ENCODE results near the gene MYL12B.
"Not testable (repeated sequence)": the region's sequence is repeated elsewhere in the genome, so short reads cannot be mapped to it uniquely, and the experiment has no call there.

Gene MYL12B

DNA sequence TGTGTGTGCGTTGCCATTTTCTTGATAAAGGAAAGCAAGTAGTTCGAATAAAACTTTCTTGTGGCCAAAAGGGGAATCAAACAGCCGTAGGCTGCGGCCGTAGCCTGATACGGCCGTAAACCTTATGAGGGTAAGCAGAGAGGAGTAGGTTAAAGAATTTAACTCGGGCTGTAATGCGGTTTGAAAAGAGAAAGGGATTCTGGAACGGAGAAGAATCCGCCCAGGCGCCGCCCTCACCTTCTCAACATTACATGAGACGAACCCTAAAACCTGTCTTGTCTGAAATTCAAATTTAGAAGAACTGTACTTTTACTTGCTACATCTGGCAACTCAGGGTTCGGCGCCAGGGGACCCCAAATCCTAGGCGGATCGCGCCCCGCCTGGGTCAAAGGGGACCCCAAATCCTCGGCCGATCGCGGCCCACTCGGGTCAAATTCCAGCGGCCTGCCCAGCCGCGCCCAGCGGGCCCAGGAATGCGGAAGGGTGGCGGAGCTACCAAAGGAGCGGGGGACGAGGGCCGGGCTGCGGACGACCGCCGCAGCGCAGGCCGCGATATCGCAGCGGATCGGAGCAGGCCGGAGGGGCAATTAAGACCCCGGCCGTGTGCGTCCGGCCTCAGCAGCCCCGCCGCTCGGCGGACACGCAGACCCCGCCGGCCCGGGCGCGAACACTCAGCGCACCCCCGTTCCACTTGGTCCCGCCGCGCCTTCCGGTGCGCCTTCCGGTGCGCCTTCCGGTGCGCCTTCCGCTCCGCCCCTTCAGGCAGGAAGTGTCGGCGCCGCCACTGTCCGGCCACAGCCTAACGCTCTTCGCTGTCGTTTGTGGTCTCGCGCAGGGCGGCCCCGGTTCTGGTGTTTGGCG, at the start of gene MYL12B:
Gene MYL12B, plus strand, starts transcription at position 761 of the 861 bp plus-strand sequence. CDS start 10,766 bp downstream, outside the sequence.
- DNase-seq: peak; percentile 43

DNA sequence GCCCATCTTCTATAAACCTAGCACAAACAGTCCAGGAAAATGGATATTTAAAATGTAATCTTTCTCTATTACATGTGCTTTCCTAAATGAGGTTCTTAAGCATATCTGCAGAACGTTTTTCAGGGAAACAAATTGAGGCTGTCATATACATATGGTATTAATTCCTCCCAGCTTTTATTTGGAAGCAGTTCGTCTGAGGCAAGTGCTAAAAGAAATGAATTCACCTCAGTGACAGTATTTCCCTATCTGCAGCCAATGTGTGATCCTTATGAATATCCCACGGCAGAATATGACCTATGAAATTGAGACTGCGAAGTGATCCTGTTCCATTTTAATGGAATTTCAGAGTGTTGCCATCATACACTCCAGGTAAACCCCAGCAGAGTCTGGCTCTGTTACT, 49.3 kb upstream of the MYL12B start:
- no peak for DNase-seq

DNA sequence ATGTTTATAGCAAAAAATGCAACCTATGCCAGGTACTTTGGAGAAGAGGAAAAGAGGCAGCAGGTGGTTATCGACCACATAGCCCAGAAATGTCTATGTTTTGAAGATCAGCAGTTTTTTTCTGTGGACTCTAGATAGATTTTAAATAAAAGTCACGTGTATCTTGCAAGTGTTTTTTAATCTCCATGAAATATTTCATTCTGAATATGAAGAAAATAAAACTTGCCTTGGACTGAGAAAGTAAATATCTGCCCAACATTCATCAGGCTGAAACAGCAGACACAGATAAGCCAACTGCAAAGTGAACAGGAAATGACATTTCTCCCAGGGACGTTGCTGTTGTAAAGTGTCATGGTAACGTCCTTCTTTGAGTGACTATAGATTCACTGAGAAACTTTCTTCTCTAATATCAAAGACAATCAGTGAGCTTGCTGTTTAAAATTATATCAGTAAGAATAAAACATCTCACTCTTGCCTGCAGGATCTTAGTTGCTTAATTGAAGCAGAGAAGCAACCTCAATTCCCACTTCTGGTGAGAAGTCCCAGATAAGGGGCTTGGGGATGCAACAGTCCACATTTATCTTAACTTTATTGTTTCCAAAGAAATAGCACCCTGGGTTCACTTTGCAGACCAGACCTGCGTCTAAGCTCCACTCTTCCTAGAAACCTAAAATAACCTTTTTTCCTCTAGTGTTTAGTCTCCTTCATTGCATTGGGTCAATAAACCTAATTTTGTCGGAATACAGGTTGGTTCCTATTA, 48.5 kb upstream of the MYL12B start:
- DNase-seq: no peak

DNA sequence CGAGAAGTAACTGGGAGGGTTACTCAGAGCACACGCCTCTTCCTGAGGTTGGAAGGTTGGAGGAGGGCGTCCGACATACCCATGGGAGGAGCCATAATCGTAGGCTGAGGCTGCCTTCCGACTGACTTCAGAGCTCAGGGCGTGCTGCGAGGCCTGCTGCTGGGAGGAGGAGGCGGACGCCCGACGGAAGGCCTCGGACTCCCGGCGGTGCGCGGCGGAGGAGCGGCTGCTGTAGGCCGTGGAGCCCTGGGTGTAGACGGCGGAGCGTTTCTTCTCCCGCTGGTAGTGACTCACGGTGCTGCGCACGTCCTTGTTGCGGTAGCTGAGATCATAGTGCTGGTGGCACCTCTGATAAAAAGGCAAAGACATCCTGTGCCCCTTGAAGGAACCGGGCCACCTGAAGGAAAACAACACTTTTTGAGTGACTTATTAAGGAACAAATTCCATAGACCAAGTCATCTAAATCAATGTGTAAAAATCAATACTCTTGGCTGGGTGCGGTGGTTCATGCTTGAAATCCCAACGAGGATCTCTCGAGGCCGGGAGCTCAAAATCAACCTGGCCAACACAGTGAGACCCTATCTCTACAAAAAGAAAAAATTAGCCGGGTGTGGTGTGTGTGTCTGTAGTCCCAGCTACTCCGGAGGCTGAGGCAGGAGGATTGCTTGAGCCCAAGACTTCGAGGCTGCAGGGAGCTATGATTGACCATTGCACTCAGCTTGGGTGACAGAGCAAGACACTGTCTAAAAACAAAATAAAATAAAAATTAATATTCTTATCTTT, 46.9 kb upstream of the MYL12B start:
- DNase-seq: no peak

DNA sequence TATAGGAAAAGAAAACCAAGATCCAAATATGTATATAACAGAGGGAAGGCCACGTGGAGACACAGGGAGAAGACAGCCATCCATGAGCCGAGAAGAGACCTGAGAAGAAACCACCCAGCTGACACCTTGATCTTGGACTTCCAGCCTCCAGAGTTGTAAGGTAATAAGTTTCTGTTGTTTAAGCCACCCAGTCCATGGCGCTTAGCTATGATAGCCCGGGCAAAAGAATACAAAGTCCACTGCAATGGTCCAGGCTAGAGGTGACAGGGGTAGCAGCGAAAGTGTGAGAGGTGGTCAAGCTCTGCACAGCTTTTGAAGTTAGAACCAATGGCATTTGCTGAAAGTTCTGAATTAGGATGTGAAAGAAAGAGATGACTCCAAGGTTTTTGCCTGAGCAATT, 44.9 kb upstream of the MYL12B start:
- no peak for DNase-seq

DNA sequence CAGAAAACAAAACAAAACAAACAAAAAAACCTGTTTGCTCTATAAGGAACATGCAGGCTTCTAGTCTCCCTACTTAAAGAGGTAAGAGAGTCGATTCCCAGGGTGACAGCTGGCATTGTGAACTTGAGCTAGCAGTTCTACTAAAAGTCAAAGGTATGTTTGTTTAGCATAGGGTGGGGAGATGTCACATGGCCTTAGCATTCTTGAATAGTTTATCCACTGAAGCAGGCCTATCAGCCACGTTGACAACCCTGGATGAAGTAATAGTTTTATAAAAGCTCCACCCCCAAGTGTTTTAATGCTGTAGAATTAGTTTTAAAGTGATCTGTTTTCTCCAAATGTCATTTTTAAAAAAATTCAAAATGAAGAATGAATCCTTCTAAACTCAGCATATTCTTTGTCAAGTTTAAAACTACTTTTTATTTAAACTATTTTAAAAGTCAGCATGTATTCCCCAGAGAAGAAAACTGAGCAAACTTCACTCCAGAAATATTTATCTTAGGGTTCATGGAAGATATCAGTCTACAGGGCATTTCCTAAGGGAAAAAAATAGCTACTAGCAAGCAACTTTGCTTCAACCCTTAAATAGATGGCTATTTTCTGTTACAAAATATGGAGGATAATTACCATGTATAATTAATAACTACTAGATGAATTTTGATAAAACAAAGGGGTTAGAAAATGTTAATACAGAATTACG, 43.8 kb upstream of the MYL12B start:
- no peak for DNase-seq

DNA sequence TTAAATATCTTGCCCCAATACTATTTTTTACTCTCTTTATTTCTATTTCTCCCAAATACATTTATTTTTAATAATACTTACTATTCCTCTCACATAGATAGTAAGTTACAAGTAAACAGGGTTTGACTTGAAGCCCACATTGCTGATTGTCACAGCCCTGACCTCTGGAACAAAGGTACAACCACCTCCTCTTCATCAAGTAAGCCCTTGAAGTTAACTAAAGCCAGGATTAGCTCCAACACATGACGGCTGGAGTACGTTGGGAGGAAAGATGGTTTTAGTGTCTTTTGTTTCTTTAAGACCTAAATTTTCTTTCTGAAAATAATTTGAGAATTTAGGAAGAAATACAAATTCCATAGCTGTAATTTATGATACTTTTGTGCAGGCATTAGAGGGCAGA, 43.1 kb upstream of the MYL12B start:
- no peak for DNase-seq

DNA sequence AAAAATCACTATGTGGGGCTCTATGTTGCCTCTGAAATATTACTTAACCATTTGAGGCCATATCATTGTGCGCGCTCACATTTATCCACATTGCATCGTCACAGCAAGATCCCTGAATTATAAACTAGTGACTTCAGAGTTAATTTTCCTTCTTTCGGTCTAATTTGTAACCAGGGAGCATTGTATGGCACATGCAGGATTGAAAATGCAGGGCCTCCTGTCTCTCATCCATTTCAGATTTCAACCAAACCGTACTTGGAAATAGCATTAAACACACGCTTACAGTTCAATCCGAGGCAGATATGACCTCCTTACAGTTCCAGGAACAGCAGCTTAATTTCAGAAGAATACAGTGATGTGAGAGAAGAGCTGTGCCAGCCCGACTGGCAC, 42.7 kb upstream of the MYL12B start:
- DNase-seq: no peak

DNA sequence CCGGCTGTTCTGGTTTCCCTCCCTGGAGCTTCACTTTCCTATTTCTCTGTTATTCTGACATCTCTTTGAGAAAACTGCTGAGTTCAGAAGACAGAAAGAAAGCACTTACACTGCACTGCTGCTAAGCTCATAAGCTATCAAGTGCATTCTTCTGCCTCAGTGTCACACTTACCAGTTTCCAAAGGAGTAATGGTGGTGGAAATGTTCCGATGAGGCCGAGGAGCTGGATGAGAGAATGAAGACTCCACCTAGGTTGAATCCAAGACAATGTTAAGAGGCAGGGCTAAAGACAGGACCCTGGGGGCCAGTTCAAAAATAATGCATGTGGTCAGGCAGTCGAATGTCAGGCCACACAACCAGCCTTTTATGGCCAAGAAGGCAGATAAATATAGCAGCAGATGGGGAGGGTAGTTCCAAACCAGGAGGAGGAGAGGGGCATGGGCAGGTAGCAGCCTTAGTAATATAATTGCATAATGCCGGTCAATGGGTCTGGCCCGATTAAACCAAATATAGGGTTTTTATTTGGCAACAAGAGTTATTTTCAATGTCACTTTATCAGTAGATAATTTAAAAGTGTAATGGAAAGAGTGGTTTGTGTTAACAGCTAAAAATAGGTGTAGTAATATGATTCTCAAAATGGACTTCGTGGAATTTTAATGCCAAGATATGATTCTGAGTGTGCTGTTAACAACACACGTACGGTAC, 42.1 kb upstream of the MYL12B start, which contains the start of gene MYOM1:
Gene MYOM1, minus strand, starts transcription at position 338 of the 705 bp plus-strand sequence. CDS start 4,745 bp downstream, outside the sequence.
- DNase-seq: no peak

DNA sequence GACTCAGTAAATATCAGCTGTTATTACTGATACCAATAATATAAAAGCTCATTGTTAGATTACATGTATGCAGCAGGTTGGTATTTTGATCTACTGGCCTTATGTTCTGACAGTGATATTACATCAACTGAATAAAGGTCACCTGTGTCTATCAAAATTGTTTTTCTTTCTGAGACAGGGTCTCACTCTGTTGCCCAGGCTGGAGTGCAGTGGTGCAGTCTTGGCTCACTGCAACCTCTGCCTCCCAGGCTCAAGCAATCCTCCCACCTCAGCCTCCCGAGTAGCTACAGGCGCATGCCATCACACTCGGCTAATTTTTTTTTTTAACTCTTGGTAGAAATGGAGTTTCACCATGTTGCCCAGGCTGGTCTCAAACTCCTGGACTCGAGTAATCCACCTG, 41.1 kb upstream of the MYL12B start:
- DNase-seq: not testable (repeated sequence)

DNA sequence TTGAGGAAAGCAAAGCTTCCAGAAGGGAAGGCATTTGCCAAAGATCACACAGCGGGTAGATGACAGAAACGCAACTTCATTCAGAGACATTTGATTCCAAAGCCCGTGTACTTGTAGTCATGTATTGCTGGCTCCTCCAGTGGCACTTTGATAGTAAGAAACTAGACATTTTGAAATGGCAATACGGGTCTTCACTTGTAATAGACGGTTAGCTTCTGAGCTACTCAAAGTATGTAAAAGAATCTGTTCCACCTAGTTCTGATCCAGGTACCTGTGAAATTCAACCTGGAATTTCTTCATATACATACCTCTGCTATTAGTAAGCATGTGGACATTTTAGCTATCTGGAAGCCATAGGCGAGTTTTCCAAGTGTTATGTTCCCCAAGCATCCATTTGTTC, 40.4 kb upstream of the MYL12B start:
- DNase-seq: no peak

DNA sequence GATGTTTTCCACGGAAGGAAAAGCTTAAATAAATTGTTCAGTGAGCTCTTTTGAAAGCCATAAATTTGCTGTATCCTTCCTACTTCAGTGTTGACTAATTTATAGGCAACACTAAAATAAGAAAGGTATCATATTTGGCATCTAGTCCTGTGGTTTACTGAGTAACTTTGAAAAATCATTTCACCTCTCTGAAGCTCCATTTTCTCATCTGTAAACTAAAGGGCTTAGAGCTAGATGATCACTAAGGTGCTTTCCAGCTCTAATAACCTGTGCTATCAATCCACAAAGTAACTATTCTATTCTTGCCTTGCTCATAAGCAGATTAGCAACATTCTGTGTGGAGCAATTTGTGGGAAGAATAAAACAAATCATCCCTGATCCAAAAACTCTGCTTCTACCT, 38.6 kb upstream of the MYL12B start:
- DNase-seq: no peak

DNA sequence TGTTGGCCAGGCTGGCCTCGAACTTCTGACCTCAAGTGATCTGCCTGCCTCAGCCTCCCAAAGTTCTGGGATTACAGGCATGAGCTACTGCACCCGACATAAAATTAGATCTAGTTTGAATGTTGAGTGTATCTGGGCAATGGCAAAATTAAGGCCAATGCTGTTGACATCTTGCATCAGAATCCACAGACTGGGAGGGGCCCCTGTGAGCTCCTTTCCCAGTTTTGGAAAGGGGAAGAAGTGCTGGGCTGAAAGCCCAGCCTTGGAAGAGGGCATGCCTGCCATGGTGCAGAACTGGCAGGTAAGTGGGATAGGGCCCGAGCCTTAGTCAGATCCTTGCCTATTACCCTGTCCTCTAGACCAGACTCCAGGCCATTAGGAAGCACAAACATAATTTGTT, 37.7 kb upstream of the MYL12B start:
- DNase-seq: no peak

DNA sequence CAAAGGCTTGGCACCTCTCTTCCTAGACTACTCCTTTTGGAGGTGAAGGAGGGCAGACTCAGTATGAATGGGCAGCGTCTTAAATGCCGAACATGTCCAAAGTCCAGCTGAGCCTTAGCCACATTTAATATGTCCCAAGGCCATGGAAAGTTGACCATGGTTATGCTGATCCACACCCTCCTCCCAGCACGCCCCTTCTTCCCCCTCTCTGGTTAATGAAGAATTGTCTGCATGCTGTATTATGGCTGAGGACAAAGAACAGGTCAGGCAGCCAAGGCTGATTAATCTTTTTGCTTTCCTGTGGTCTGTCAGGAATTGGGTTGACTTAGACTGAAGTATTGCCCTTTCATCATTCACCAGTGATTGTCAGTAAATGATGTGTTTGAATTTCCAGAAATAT, 36.3 kb upstream of the MYL12B start:
- no peak for DNase-seq

DNA sequence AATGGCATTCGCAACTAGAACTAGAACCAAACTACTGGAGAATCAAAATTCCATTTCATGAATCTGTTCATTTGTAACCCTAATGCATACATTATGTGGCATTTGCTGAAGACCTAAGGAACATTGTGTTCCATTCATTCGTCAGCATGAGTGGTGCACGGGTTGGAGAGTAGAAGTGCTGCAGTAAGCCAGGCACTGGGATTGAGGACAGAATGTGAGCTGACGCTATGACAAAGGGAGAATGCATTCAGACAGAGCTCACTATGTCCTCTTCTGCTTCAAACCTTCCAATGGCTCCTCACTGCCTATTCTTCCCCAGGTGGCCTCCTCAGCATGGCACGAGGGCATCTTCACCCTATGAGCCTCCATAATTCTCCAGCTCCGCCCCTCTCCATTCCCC, 35.9 kb upstream of the MYL12B start:
- DNase-seq: no peak

DNA sequence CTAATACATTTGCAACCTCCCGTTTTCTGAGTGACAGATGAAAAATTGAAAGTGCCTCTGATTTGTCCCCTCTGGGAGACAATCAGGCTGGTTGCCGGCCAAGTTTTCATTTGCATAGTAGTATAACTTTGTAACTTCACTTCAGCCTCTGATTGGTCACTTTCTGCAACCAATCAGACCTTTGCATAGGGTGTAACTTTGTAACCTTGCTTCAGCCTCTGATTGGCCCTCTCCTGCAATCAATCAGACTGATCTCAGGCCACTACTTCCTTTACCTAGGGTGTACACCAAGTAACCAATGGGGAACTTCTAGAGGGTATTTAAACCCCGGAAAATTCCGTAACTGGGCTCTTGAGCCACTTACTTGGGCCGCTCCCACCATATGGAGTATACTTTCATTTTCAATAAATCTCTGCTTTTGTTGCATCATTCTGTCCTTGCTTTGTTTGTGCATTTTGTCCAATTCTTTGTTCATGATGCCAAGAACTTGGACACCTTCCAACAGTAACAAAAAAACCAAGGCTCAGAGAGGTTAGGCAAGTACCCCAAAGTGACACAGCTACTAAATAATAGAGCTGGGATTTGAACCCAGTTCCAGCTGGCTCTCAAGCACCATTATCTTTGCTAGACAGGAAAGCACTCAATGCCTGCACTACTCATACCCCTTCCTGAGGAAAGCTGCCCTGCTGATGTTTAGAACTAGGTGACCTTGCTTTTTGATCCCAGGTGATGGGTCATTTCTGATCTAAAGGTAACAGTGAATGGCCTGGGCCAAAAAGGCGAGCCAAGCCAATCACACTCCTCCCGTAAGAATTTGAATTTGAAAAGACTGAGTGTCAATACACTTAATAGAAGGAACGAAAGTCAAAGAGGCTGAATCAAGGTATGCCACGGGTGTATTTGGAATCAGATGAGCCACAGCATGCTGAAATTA, 31.3 kb upstream of the MYL12B start:
- no peak for DNase-seq

DNA sequence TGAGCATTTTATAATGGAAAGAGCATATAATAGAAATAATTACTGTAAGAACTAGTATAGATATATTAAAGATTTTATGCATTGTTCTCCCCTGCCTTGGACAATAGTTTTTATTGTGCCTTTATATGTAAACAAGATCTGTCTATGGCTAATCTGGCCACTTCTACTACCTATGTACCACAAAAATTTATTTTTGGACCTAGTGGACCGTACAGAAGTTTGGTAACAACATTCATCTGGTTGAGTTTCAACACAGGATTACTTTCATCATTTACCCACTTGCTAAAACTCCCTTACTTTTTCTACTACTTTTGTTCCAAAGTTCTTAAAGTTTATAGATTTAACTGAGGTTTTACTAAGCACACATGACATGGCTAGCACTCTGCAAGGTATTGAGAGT, 28.9 kb upstream of the MYL12B start:
- DNase-seq: no peak

DNA sequence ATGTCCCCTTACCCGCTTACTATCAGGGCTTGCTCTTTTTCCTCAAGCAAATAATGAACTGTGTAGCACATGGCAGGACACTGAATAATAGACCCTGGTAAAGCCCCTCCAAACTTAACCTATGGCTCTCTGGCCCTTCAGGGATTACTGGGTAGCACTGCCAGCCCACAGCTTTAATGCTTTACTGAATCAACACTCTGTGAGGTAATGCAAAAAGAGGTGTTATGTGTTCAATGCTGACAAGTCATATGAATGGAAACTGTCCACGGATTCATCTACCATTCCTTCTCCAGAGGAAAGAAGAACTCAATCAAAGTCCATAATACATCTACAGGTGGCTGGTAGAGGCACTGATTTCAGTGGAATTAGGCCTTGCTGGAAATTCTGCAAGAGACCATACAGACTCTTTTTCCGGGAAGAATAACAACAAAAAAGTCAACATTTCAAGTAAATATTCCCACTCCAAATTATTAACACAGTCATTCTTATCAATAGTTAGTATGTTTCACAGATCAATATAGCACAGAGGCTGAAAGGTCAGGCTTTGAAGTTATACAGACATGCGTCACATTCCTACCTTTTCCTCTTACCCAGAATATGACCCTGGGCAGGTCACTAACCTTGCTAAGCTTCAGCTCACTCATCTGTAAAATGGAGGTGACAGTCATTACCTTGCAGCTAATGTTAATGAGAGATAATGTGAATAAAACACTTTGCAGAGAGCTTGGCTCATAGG, 28.3 kb upstream of the MYL12B start:
- no peak for DNase-seq

DNA sequence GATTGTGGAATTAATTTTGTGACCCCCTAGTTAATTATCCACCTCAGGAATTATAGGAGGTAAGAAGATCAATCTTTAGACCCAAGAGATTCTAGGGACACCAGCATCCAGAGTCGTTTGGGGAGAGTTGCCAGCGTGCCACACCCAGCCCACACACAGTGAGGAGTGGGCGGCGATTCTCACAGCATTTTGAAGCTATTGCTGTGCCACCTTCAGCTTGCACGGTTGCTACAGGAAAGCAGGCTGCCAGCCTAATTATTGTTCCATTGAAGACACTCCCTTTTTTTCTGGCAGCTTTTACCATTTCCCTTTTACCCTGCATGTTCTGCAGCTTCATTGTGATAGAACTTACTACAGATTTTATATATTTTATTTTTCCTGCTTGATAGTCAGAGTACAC, 27.5 kb upstream of the MYL12B start:
- no peak for DNase-seq

DNA sequence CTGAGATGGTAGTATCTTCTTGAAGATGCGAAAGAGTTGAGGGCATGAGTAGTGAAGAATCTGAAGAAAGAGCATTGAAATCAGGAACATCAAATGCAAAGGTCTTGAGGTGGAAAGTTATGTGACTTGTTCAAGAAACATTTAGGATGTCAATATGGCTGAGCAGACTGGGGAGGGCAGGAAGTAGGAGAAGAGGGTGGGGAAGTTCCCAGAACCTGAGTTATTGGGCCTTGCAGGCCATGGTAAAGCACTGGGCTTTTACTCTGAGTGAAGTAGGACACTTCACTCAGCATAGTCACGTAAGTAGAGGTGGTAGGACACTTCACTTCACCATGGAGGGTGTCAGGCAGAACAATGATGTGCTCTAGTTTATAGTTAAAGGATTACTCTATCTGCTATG, 26.1 kb upstream of the MYL12B start:
- DNase-seq: no peak
